Mononuclear cell (primary cell): ENCODE data around the gene SH3RF1. TPM values are rescaled to one million over a fixed set of nuclear protein-coding genes. Genes with fewer than 3 reads are reported as not detected.

Source experiments
- H3K27me3 ChIP-seq: 2 replicates; pipeline ENCODE4 v1.6.0; 2011; ENCODE audit warnings: low read length, control low read depth; ENCODE audit not compliant: insufficient read depth
- H3K4me1 ChIP-seq: 2 replicates; pipeline ENCODE4 v1.5.1; 2011; ENCODE audit warnings: mild to moderate bottlenecking, low read length, control low read depth; ENCODE audit not compliant: insufficient read depth
- H3K4me3 ChIP-seq: 2 replicates; pipeline ENCODE4 v1.5.1; 2011; ENCODE audit warnings: mild to moderate bottlenecking, low read length, moderate library complexity
- H3K9me3 ChIP-seq: 2 replicates; pipeline ENCODE4 v1.5.1; 2011; ENCODE audit warnings: low read depth, mild to moderate bottlenecking, control low read depth, low read length
- total RNA-seq: library from RNA; depleted of rRNA; stranded (reverse); fragments of >200 nt; gene quantifications from one replicate; pipeline ENCODE4 v1.2.3, GENCODE V29; 2012

SH3RF1 gene
- total RNA-seq, 1 donor = 0.94 TPM

GRCh38 chr4:169051761-169052593, 218.8 kb downstream of the SH3RF1 start:
- H3K4me3 ChIP-seq = no peak overlapping the region
- H3K9me3 ChIP-seq = no peaks in the 10 kb centered on the region
- H3K27me3 ChIP-seq = no peaks in the 10 kb centered on the region
- H3K4me1 ChIP-seq = no peaks in the 10 kb centered on the region

DNA sequence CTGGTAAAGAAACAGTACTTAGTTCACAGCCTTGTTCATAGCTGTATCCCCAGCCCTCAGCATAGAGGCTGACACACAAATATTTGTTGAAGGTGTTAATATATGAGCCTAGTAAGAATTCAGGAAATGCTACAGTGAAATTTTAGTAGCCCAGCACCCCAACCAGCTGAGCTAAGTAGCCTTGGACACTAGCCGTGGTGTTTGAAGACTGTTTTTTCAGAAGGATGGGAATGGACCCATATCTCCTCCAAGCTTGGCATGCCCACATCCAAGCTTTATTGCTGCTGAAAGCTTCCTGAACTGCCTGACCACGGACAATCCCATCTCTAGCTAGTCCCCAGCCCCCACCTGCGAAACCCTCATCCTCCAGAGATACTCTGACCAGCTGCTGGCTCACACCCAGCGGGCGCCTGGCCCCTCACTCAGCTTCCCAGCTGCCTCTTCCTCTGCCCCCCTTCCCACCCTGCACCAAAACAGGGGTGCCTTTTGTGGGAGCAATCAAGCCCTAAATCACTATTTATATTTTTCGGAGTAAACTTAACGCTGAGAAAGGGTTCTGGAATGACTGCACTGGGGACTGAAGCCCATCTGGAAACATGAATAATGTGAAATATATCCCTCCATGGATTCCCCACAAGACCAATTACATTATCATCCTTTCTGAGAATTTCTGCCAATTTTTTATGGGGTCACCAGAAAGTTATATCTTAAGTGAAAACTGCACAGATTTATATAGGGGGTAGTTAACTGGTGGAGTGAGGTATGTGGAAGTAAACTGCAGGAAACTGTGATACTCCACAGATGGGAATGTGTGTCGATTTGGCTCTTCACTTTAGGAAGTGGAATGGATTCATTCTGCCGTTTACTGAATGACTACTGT, 219.6 kb downstream of the SH3RF1 start:
- Histone ChIP-seq H3K4me3 (no peak overlapping the region), H3K4me1 (no peaks in the 10 kb centered on the region), H3K9me3 (no peaks in the 10 kb centered on the region), H3K27me3 (no peaks in the 10 kb centered on the region)

- no peaks in the 10 kb centered on the region for H3K4me1 ChIP-seq
- no peaks in the 10 kb centered on the region for H3K9me3 ChIP-seq
- no peak overlapping the region for H3K4me3 ChIP-seq
- H3K27me3 ChIP-seq = no peaks in the 10 kb centered on the region
Measured at GRCh38 chr4:169050284-169050683, 220.5 kb downstream of the SH3RF1 start.

DNA sequence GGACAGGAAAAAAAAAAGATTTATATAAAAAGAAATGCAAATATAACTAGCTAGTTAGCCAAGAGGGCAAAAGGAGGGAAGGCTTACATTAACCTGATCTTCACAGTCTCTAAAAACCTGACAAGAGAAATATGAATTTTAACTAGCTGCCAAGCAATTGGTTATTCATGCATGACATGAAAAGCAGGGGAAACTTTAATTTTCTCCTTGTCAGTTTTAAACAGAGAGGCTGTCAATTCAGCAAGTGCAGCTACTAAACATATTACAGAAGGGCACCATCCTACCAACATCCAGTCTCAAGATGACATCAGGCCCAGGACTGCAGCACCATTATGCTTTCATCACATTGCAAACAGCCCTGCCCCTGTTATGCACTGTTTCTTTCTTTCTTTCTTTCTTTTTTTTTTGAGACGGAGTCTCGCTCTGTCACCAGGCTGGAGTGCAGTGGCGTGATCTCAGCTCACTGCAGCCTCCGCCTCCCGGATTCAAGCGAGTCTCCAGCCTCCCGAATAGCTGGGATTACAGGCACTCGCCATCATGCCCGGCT, 221.8 kb downstream of the SH3RF1 start:
- Histone ChIP-seq H3K9me3 (no peaks in the 10 kb centered on the region), H3K4me1 (no peaks in the 10 kb centered on the region), H3K4me3 (no peak overlapping the region), H3K27me3 (no peaks in the 10 kb centered on the region)

DNA sequence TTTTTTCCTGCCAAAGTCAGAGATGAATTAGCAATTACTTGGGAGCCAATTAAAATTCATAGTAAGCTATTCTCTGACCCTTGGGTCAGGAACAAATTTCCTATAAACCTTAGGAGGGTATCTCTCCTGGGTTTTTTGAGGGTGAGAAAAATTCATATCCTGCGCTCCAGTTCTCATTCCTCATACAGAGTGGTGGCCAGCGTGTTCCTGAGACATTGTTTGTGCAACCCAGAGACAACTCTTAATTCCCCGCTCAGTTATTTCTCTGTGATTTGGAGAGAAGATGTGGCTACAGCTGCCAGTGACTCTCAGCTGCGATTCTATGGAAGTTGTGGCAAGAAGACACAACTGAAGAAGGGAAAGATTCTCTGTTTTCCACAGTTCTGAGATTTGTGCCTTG, 222.8 kb downstream of the SH3RF1 start:
- Histone ChIP-seq H3K4me3 (no peak overlapping the region), H3K27me3 (no peaks in the 10 kb centered on the region), H3K4me1 (no peaks in the 10 kb centered on the region), H3K9me3 (no peaks in the 10 kb centered on the region)

GRCh38 chr4:169045862-169046584, 224.7 kb downstream of the SH3RF1 start:
- H3K27me3 ChIP-seq = no peaks in the 10 kb centered on the region
- H3K4me1 ChIP-seq = no peaks in the 10 kb centered on the region
- no peaks in the 10 kb centered on the region for H3K9me3 ChIP-seq
- no peak overlapping the region for H3K4me3 ChIP-seq

DNA sequence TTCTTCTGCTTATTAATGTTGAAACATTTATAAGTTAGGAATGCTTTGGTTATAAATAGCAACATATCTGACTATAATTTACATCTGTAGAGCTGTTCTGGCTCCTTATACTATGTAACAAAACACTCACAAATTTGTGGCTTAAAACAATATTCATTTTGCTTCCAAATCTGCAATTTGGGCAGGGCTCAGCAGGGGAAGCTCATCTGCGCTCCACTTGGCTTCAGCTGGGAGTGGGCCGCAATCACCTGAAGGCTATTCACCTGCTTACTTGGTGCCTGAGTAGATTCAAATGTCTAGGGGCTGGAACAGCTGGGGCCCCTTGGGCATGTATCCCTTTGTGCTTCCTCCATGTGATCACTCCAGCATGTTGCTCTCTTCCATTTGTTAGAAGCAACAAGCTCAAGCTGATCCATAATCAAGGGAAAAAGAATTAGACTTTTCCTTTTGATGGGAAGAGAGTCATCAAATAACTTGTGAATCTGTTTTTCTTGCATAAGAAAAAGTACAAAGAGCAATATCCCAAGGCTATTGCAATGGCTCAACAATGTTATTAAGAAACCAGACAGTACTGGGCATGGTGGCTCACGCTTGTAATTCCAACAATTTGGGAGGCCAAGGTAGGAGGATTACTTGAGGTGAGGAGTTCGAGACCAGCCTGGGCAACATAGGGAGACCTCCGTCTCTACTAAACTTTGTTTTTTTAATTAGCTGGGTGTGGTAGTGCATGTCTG, 225.9 kb downstream of the SH3RF1 start:
- Histone ChIP-seq H3K4me1 (no peaks in the 10 kb centered on the region), H3K9me3 (no peaks in the 10 kb centered on the region), H3K27me3 (no peaks in the 10 kb centered on the region), H3K4me3 (no peak overlapping the region)
